Caco-2 (cell line): ENCODE measurements around the gene NKAP. TPM values are rescaled to one million over a fixed set of nuclear protein-coding genes. Genes with fewer than 3 reads are reported as not detected.

ENCODE experiments used
- BruUV-seq: library from RNA; stranded (reverse); fragments of 400-500 nt; replicated peaks from 2 replicates; lab custom pipeline; 2021; lab: Mats Ljungman, UMichigan
- CTCF ChIA-PET: fragments of 300-600 bp; sonication (Branson Sonifier 250); formaldehyde crosslinking; loops from one replicate; lab custom pipeline; 2022; ENCODE audit warnings: antibody characterized with exemption; lab: Charles Lee
- POLR2A ChIA-PET: fragments of 300-600 bp; sonication (Branson Sonifier 250); formaldehyde crosslinking; loops from one replicate; lab custom pipeline; 2022; ENCODE audit warnings: antibody characterized with exemption; lab: Charles Lee
- DNase-seq, 2 experiments: peaks; one replicate each; pipeline versions ENCODE4 v3.0.0 to v3.0.0-alpha.2; 2020 to 2022
- H3K27me3 ChIP-seq: replicated peaks from 2 replicates; pipeline ENCODE4 v1.6.0; 2011; ENCODE audit warnings: low read length; ENCODE audit not compliant: control insufficient read depth, insufficient read depth
- H3K36me3 ChIP-seq: 2 replicates; pipeline ENCODE4 v1.5.1; 2011; ENCODE audit warnings: low read length; ENCODE audit not compliant: control insufficient read depth, insufficient read depth
- H3K4me1 ChIP-seq: fragments of 250-450 bp; sonication (Bioruptor Pico); 2 replicates; pipeline ENCODE4 v1.5.1; 2020; ENCODE audit warnings: mild to moderate bottlenecking
- H3K4me3 ChIP-seq: 2 replicates; pipeline ENCODE4 v1.5.1; 2011; ENCODE audit warnings: low read depth, mild to moderate bottlenecking, control low read depth, low read length
- H3K9me3 ChIP-seq: fragments of 250-450 bp; sonication (Bioruptor Pico); 2 replicates; pipeline ENCODE4 v1.5.1; 2020; ENCODE audit warnings: mild to moderate bottlenecking, moderate library complexity
- H3K27ac Mint-ChIP-seq: one replicate; pipeline ENCODE4 v1.8.0; 2022; ENCODE audit warnings: mixed read lengths; ENCODE audit not compliant: unreplicated experiment
- H3K27me3 Mint-ChIP-seq: one replicate; pipeline ENCODE4 v1.8.0; 2022; ENCODE audit warnings: mixed read lengths; ENCODE audit not compliant: insufficient read depth, unreplicated experiment
- H3K36me3 Mint-ChIP-seq: one replicate; pipeline ENCODE4 v1.8.0; 2022; ENCODE audit warnings: mild to moderate bottlenecking, mixed read lengths; ENCODE audit not compliant: insufficient read depth, unreplicated experiment
- H3K4me1 Mint-ChIP-seq: one replicate; pipeline ENCODE4 v1.8.0; 2022; ENCODE audit warnings: low read depth, mixed read lengths; ENCODE audit not compliant: unreplicated experiment
- H3K4me3 Mint-ChIP-seq: one replicate; pipeline ENCODE4 v1.8.0; 2022; ENCODE audit warnings: mild to moderate bottlenecking, moderate library complexity, mixed read lengths; ENCODE audit not compliant: unreplicated experiment
- H3K9me3 Mint-ChIP-seq: one replicate; pipeline ENCODE4 v1.8.0; 2022; ENCODE audit warnings: mixed read lengths; ENCODE audit not compliant: unreplicated experiment
- intact Hi-C: fragments of 100-400 bp; cut with micrococcal nuclease; formaldehyde crosslinking; loops from one replicate; pipeline ENCODE4 v1.10.0; 2022; ENCODE audit not compliant: unreplicated experiment
- total RNA-seq: library from RNA; stranded (reverse); gene quantifications from 2 replicates; pipeline ENCODE4 v1.2.3, GENCODE V29; 2022
- TF ChIP-seq, protein P1 (sequence below), 2 experiments: fragments of 200-600 bp in 1 of 2; IDR thresholded peaks; 1 replicate in 1 of 2; 2 replicates in 1 of 2; pipeline versions ENCODE4 v1.5.1 to v1.8.0; 2011 to 2022; ENCODE audit warnings: antibody characterized with exemption in 1 of 2, control low read depth in 1 of 2, inconsistent platforms in 1 of 2, low read depth in 1 of 2, low read length in 1 of 2, mild to moderate bottlenecking in 1 of 2, moderate library complexity in 1 of 2; ENCODE audit not compliant: insufficient read depth in 1 of 2, severe bottlenecking in 1 of 2, unreplicated experiment in 1 of 2

Gene NKAP
- total RNA-seq, 1 experiment from 2014 or later = 9.5 TPM

DNA sequence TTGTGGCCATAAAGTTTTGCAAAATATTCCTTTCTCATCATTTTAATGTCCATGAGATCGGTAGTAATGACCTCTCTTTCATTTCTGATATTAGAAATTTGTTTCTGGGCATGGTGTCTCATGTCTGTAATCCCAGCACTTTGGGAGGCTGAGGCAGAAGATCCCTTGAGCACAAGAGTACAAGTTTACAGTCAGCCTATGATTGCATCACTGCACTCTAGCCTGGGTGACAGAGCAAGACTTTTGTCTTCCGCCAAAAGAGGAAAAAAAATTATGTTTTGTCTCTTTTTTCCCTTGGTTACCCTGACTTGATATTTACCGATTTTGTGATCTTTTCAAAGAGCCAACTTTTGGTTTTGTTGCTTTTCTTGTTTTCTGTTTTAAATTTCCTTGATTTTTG, 10.8 kb upstream of the NKAP start:
- intact Hi-C loops = no loop called here
- POLR2A ChIA-PET = no interaction called here
- TF ChIP-seq, protein P1, sequence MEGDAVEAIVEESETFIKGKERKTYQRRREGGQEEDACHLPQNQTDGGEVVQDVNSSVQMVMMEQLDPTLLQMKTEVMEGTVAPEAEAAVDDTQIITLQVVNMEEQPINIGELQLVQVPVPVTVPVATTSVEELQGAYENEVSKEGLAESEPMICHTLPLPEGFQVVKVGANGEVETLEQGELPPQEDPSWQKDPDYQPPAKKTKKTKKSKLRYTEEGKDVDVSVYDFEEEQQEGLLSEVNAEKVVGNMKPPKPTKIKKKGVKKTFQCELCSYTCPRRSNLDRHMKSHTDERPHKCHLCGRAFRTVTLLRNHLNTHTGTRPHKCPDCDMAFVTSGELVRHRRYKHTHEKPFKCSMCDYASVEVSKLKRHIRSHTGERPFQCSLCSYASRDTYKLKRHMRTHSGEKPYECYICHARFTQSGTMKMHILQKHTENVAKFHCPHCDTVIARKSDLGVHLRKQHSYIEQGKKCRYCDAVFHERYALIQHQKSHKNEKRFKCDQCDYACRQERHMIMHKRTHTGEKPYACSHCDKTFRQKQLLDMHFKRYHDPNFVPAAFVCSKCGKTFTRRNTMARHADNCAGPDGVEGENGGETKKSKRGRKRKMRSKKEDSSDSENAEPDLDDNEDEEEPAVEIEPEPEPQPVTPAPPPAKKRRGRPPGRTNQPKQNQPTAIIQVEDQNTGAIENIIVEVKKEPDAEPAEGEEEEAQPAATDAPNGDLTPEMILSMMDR (IDR thresholded peaks at IDR 0.05; ENCODE audit: insufficient read depth in 1 of 2, low read depth in 1 of 2, low read length in 1 of 2, severe bottlenecking in 1 of 2, unreplicated experiment in 1 of 2) = no peak

DNA sequence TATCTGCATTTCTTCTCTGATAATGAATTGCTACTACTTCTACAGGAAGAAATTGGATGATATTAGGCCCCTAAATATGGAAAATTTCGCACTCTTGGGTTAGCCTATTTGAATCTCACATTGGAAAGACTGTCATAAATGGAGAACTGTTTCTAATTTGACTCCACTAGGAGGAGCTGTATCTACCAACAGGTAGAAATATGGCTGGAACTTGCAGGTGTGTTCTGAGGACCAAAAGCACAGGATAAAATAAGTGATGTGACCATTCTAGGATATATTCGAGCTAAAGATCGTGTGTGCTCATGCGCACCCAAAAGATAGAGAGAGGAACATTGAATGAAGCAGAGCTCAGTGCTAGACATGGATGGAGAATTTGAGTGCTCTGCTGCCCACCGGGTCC, 4.8 kb upstream of the NKAP start:
- H3K36me3 Mint-ChIP-seq = no peaks in the 10 kb centered on the region
- no TSS peak for BruUV-seq
- no peak overlapping the region for H3K4me3 Mint-ChIP-seq
- no peak overlapping the region for H3K27ac Mint-ChIP-seq
- no peak for DNase-seq
- Histone ChIP-seq H3K9me3 (no peaks in the 10 kb centered on the region), H3K4me3 (no peak overlapping the region), H3K36me3 (no peaks in the 10 kb centered on the region), H3K27me3 (no peaks in the 10 kb centered on the region; the same call in 1 of the 2 replicates), H3K4me1 (no peaks in the 10 kb centered on the region)
- TF ChIP-seq, protein P1 (IDR thresholded peaks at IDR 0.05; ENCODE audit: insufficient read depth in 1 of 2, low read depth in 1 of 2, low read length in 1 of 2, severe bottlenecking in 1 of 2, unreplicated experiment in 1 of 2) = no peak
- no peaks in the 10 kb centered on the region for H3K9me3 Mint-ChIP-seq
- peaks cover 3% of the 10 kb centered on the region for H3K27me3 Mint-ChIP-seq
- intact Hi-C loops = no loop called here
- no peaks in the 10 kb centered on the region for H3K4me1 Mint-ChIP-seq
- CTCF ChIA-PET = no interaction called here
- POLR2A ChIA-PET = no interaction called here

More for the DNA sequence above, 10.8 kb upstream of the NKAP start:
- H3K27ac Mint-ChIP-seq = no peak overlapping the region
- no TSS peak for BruUV-seq
- H3K9me3 Mint-ChIP-seq = no peaks in the 10 kb centered on the region
- no peaks in the 10 kb centered on the region for H3K9me3 ChIP-seq
- H3K36me3 ChIP-seq = no peaks in the 10 kb centered on the region
- H3K36me3 Mint-ChIP-seq = no peaks in the 10 kb centered on the region
- H3K4me1 ChIP-seq = no peaks in the 10 kb centered on the region
- no peak overlapping the region for H3K4me3 ChIP-seq
- DNase-seq = no peak
- H3K27me3 ChIP-seq = no peaks in the 10 kb centered on the region
- no peaks in the 10 kb centered on the region for H3K4me1 Mint-ChIP-seq
- H3K27me3 Mint-ChIP-seq = peaks cover 2% of the 10 kb centered on the region
- CTCF ChIA-PET = no interaction called here
- H3K4me3 Mint-ChIP-seq = no peak overlapping the region

DNA sequence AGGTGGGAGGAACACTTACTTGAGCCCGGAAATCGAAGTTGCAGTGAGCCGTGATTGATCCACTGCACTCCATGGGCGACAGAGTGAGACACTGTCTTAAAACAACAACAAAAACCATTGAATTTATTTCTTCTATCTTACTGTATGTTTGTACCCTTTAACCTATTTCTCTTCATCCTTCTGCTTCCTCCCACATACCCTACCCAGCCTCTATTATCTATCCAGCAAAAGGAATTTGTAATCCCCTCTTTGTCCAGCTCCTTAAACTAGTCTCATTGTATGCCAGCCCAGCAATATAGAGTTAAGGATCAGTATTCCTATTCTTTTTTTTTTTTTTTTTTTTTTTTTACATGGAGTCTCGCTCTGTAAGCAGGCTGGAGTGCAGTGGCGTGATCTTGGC, 1.9 kb upstream of the NKAP start:
- H3K27me3 ChIP-seq = no peaks in the 10 kb centered on the region; the same call in 1 of the 2 replicates
- no peaks in the 10 kb centered on the region for H3K36me3 Mint-ChIP-seq
- intact Hi-C loops = no loop called here
- no peak overlapping the region for H3K27ac Mint-ChIP-seq
- no TSS peak for BruUV-seq
- H3K9me3 ChIP-seq = no peaks in the 10 kb centered on the region
- no peaks in the 10 kb centered on the region for H3K36me3 ChIP-seq
- no peak overlapping the region for H3K4me3 Mint-ChIP-seq
- no peaks in the 10 kb centered on the region for H3K9me3 Mint-ChIP-seq
- CTCF ChIA-PET = no interaction called here
- DNase-seq = no peak
- H3K4me1 Mint-ChIP-seq = no peaks in the 10 kb centered on the region
- TF ChIP-seq, protein P1 (IDR thresholded peaks at IDR 0.05; ENCODE audit: insufficient read depth in 1 of 2, low read depth in 1 of 2, low read length in 1 of 2, severe bottlenecking in 1 of 2, unreplicated experiment in 1 of 2) = no peak
- H3K27me3 Mint-ChIP-seq = peaks cover 3% of the 10 kb centered on the region
- H3K4me1 ChIP-seq = no peaks in the 10 kb centered on the region
- POLR2A ChIA-PET = no interaction called here
- H3K4me3 ChIP-seq = no peak overlapping the region
